GM21447 (cell line): ENCODE results near the gene CYP4Z1.
"Not testable (repeated sequence)": the region's sequence is repeated elsewhere in the genome, so short reads cannot be mapped to it uniquely, and the experiment has no call there.

Experiments
- ATAC-seq: cut with Tn5 transposase; IDR thresholded peaks from one replicate; pipeline ENCODE4 v1.9.1; 2021; ENCODE audit not compliant: unreplicated experiment

CYP4Z1 gene

GRCh38 chr1:47067097-47067594, at the start of gene CYP4Z1:
TSS of gene CYP4Z1 (plus strand) at chr1:47067231. CDS start at chr1:47067491, 260 bp downstream.
- no peak for ATAC-seq

GRCh38 chr1:47021070-47021469, 46.0 kb upstream of the CYP4Z1 start:
- ATAC-seq: no peak

- no peak for ATAC-seq
Measured at GRCh38 chr1:47023268-47024140, 43.5 kb upstream of the CYP4Z1 start, which contains the start of gene CYP4X1. TSS of gene CYP4X1 (plus strand) at chr1:47023669. CDS start at chr1:47023818, 149 bp downstream.

- ATAC-seq: no peak
Measured at GRCh38 chr1:47024141-47024801, 42.8 kb upstream of the CYP4Z1 start.

- no peak for ATAC-seq
Measured at GRCh38 chr1:47030170-47030805, 36.7 kb upstream of the CYP4Z1 start.

GRCh38 chr1:47031059-47031458, 36.0 kb upstream of the CYP4Z1 start:
- no peak for ATAC-seq

GRCh38 chr1:47031585-47031984, 35.4 kb upstream of the CYP4Z1 start:
- no peak for ATAC-seq

GRCh38 chr1:47036764-47037163, 30.3 kb upstream of the CYP4Z1 start:
- no peak for ATAC-seq

- no peak for ATAC-seq
Measured at GRCh38 chr1:47059376-47059775, 7.7 kb upstream of the CYP4Z1 start.

- ATAC-seq: not testable (repeated sequence)
Measured at GRCh38 chr1:47069080-47069479, 2.0 kb downstream of the CYP4Z1 start.

- ATAC-seq: not testable (repeated sequence)
Measured at GRCh38 chr1:47069509-47069908, 2.5 kb downstream of the CYP4Z1 start.

- ATAC-seq: not testable (repeated sequence)
Measured at GRCh38 chr1:47089356-47089755, 22.3 kb downstream of the CYP4Z1 start.

GRCh38 chr1:47091476-47091875, 24.4 kb downstream of the CYP4Z1 start:
- not testable (repeated sequence) for ATAC-seq

- ATAC-seq: no peak
Measured at GRCh38 chr1:47104816-47105215, 37.8 kb downstream of the CYP4Z1 start.

GRCh38 chr1:47106792-47107191, 39.8 kb downstream of the CYP4Z1 start:
- ATAC-seq: no peak

GRCh38 chr1:47107851-47108574, 41.0 kb downstream of the CYP4Z1 start:
- not testable (repeated sequence) for ATAC-seq

GRCh38 chr1:47109482-47109881, 42.5 kb downstream of the CYP4Z1 start:
- ATAC-seq: not testable (repeated sequence)

- no peak for ATAC-seq
Measured at GRCh38 chr1:47113178-47113577, 46.1 kb downstream of the CYP4Z1 start.

- not testable (repeated sequence) for ATAC-seq
Measured at GRCh38 chr1:47121039-47121438, 54.0 kb downstream of the CYP4Z1 start.

GRCh38 chr1:47124834-47125233, 57.8 kb downstream of the CYP4Z1 start:
- not testable (repeated sequence) for ATAC-seq

GRCh38 chr1:47126997-47127396, 60.0 kb downstream of the CYP4Z1 start:
- ATAC-seq: not testable (repeated sequence)
